ENCODE measurements around the gene ROM1.
"Not testable (repeated sequence)": the region's sequence is repeated elsewhere in the genome, so short reads cannot be mapped to it uniquely, and the experiment has no call there.

ROM1 gene

DNA sequence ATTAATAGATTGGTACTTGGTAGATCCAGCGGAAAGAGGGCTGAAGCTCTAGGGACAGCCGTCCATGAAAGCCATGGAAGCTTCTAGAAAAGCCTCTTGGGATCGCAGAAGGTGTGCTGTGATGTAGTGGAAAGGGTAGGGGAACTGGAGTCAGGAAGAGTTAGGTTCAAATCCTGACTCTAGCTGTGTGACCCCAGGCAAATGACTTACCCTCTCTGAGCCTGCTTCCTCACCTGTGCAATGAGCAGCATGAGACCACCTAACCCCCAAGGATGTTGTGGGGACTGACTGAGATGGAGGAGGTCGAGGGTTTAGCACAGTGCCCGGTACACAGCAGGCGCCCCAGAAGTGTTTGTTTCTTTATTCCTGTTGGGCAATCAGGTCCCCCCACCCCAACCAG is 2.7 kb upstream of the ROM1 start:
- no peak for DNase-seq

DNA sequence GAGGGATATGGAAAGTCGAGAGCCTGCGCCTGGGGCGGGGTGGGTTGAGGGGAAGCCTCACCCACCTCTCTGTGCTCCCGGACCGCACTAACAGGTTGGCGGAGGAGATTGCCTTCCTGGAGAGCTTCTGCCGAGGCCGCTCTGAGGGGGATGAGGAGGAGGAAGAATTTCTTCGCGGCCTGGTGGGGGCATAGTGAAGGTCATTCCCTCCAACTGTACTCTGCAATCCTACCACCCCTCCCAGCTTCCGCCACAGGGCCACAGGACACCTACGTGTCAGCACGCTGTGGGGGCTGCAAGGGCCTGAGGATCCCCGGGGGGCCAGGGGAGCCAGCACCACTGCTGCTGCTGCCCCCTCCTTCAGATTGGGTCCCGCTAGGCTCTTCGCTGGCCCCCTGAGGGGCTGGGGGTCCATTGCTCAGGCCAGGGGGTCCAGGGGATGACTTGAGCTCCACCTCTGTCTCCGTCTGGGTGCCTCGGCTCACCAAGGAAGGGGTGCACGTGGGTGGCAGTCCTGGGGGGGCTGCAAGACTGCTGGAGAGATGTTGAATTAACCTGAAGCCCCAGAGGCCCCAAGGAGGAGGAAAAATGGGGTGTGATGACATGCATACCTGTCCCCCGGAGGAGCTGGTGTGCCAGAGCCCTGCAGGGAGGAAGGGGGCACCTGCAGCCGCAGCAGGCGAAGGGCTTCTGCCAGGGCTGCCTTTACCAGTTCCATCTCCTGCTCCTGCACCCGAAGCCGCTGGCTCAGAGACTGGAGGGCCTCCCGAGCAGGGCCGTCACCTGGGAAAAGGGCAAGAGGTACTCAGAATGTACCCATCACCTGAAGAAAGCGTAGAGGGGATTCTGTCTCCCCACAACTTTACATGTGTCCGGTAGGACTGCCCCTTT is 2.0 kb upstream of the ROM1 start:
- peak in 1 of 14 donors; percentile 41 for DNase-seq

DNA sequence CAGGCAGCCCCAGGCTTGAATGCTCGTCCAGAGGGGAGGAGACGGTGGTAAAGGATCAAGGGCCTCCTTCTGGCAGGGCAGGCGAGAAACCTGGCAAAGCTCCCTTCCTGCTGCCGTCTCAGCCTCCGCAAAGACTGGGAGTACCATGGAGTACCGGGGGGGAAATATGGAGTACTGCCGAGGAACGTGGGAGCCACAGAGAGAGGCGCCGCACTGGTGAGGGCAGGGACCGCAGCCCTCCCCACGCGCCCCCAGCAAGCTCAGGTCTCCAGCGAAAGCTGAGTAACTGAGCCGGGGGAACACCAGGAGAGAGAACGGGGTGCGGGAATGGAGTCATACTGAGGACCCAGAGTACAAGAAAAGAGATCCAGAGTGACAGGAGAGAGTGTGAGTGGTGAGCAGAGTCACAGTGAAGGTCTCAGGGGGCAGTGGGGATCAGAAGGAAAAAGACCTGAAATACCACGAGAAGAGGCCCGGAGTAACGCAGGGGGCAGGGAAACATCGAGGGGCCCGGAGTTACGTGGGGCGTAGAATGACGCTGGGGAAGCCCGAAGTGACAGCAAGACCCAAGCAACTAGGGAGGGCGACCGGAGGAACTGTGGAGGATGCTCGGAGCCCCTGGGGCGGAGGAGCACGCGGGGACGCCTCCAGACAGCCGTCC is 1.2 kb upstream of the ROM1 start:
- DNase-seq = peak in 6 of 14 donors; percentile 35 to 59 (median 52)

DNA sequence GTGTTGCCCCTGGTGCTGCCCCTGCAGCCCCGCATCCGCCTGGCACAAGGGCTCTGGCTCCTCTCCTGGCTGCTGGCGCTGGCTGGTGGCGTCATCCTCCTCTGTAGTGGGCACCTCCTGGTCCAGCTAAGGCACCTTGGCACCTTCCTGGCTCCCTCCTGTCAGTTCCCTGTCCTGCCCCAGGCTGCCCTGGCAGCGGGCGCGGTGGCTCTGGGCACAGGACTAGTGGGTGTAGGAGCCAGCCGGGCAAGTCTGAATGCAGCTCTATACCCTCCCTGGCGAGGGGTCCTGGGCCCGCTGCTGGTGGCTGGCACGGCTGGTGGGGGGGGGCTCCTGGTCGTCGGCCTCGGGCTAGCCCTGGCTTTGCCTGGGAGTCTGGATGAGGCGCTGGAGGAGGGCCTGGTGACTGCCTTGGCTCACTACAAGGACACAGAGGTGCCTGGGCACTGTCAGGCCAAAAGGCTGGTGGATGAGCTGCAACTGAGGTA is 278 bp downstream of the ROM1 start:
- peak in 6 of 14 donors; percentile 40 to 78 (median 60) for DNase-seq

DNA sequence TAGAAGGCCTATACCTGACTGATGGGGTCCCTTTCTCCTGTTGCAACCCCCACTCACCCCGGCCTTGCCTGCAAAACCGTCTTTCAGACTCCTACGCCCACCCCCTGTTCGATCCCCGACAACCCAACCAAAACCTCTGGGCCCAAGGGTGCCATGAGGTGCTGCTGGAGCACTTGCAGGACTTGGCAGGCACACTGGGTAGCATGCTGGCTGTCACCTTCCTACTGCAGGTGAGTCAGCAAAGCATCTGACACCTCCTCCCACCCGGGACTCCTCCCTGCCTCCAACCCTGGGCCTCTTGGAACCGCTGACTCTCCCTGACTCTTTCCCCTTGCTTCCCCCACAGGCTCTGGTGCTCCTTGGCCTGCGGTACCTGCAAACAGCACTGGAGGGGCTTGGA is 1.2 kb downstream of the ROM1 start:
- no peak for DNase-seq

DNA sequence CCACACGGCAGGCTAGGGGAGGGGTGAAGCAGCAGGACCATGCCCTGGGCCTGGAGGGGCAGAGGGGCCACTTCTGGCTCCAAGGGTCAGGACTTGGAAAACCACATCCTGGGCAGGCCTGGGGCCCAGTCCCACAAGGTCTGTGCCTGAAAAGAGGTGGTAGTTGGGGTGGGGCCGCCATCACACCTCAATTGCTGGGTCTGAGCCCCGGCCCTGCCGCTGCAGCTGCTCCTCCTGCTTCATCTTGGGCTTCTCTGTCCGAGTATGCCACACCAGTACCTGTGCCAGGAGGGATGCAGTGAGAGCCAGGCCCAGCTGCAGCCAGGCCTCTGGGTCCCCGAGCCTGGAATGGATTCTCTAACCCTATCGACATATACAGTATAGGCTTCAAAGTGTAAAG is 2.5 kb downstream of the ROM1 start:
- DNase-seq = peak in 1 of 14 donors; percentile 36

DNA sequence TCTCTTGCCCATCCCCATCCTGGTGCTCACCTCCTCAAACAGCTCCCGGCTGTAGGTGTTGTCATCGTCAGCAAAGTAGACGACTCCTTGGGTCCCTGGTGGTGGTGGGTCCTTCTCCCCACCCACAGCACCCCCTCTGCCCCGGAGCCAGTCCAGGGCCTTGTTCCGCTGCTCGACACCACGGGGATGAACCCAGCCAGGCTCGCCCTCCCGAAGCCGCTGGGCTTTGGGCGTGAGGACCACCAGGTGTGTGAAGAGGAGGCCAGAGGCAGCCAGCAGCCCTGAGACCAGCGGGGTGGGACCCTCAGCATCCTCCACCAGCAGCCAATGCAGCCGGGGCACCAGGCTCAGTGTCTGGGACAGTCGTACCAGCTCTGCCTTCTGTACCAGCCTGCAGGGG is 3.9 kb downstream of the ROM1 start:
- DNase-seq = not testable (repeated sequence)

DNA sequence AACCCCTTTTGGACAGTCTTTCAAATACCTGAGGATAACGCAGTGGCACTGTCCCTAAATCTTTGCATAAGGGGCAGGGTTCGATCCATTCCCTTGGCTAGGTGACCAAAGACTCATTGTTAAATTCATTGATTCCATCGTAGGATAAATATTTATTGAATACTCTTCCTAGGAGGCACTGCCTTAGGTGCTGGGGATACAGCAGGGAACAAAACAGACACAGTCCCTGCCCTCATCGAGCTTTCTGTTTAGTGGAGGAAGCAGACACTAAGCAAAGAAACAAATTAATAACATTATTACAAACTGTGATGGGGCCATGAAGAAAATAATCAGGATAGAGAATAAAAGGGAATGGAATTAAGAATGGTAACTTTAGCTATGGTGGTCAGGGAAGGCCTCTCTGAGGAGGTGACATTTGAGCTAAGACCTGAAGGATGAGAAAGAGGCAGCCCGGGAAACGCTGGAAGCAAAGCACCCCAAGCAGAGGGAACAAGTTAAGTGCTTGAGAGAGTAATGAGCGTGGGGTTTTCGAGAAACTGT is 8.0 kb downstream of the ROM1 start:
- no peak for DNase-seq

DNA sequence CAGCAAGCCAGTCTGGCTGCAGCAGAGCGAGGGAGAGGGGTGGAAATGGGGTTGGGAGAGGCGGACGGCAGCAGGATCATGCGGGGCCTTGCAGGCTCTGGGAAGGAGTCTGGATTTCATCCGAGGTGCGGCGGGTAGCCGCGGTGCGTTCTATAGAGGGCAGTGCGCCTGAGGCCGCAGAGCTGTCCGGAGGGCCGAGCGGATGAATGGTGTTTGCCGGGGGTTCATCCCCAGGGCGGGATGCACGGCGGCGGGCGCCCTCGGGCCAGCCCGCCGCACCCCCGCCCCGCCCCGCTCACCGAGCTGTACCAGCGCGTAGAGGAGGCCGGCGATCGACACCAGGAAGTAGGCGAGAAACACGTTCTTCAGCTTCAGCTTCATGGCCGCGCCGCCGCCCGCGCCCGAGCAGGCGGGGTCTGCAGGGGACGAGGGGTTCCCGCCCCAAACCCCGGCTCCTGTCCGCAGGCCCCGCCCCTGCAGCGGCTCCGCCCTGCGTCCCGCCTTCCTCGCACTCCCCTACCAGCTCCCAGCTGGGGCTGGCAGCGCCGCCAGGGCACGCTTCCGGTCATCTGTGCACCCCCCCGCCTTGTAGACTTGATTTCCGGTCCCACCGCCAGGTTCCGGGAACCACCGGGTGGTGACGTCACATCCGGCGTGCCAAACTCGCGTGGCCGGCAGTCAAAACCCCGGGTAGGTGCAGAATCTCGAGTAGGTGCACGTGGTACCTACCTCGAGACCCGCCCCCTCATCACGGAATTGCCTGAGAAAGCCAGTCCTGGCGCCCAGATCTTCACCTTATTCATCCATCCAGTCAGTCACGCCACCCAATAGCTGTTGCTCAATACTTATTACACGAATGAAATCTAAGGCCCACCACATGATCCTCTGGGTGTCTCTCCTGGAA is 8.8 kb downstream of the ROM1 start, which contains the start of gene B3GAT3:
B3GAT3 (minus strand) TSS at position 420 of the 904 bp plus-strand sequence; CDS start at position 381, 39 bp downstream.
- DNase-seq = peak; percentile 84 to 99 (median 96)

DNA sequence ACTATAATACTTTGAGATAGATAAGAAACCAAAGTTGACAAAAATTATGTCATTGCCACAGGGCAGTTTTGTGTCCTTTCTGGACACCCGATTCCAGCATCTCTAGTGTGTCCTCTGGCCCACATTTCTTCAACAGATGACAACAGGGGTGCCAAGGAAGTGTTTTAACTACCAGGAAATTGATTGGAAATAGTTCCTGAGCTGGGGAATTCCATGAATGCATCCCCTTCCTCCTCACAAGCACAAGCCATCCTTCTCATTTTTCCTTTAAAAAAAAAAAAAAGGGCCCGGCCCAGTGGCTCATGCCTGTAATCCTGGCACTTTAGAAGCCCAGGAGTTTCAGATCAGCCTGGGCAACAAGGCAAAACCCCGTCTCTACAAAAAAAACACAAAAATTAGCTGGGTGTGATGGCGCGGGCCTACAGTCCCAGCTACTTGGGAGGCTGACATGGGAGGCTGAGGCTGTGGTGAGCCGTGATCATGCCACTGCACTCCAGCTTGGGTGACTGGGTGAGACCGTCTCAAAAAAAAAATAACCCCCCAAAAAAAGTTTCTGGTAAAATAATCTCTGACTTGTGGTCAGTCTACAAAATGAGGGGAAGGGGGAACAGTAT is 9.5 kb downstream of the ROM1 start:
- DNase-seq = no peak

DNA sequence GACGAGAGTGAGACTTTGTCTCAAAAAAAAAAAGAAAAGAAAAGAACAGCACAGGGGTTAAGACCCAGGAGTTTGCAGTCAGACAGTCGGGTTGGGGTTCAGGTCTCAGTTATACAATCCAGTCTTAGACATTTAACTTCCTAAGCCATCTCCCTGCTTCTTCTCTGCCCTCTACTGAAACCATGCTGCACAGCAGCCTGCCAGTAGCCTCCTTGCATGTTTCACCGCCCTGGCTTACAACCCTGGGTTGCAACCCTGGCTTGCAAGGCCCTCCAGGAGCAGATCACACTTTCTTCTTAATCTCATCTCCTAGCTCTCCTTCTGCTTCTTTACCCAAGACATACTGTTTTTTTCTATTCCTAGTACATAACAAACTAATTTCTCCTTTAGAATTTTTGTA is 14.7 kb downstream of the ROM1 start:
- no peak for DNase-seq

DNA sequence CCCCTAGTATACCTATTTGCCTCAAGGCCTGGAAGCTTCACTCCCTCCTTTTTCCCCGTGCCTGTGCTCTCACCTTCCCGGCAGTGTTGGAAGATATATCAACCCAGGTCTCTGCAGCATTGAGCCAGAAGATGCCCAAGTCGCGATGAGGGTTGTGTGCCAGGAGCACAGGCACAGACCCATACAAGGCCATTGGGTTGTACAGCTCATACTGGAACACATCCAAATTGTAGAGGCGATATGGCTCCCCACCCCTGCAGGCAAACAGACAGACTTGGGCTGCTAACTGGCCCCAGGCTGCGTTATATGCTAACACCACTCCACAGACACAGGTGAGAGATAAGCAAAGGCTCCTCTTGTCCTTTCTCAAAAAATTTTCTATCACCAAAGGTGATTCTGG is 19.4 kb downstream of the ROM1 start:
- no peak for DNase-seq

DNA sequence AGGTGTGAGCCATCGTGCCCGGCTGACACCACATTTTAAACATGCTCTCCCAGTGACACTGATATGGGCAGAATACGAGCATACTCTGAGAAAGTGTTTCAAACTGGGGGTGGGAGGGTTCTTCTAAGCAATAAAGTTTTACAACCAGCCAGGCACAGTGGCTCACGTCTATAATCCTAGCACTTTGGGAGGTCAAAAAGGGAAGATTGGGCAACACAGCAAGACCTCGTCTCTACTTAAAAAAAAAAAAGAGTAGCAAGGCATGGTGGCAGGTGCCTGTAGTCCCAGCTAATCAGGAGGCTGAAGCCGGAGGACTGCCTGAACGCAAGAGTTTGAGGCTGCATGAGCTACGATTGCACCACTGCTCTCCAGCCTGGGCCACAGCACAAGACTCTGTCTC is 31.2 kb downstream of the ROM1 start:
- no peak for DNase-seq

DNA sequence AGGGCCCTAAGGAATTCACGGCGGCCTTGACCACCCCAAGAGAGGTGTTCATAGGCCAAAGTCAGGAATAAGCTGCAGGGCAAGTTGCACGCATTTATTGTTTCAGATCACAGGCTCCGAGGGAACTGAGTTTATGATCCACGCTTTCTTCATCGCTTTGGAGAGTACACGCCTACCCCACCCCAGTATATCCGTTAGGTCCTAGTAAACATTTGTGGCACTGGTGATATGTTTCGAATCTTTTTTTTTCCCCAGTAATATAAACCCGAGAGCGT is 32.6 kb downstream of the ROM1 start:
- DNase-seq = no peak

DNA sequence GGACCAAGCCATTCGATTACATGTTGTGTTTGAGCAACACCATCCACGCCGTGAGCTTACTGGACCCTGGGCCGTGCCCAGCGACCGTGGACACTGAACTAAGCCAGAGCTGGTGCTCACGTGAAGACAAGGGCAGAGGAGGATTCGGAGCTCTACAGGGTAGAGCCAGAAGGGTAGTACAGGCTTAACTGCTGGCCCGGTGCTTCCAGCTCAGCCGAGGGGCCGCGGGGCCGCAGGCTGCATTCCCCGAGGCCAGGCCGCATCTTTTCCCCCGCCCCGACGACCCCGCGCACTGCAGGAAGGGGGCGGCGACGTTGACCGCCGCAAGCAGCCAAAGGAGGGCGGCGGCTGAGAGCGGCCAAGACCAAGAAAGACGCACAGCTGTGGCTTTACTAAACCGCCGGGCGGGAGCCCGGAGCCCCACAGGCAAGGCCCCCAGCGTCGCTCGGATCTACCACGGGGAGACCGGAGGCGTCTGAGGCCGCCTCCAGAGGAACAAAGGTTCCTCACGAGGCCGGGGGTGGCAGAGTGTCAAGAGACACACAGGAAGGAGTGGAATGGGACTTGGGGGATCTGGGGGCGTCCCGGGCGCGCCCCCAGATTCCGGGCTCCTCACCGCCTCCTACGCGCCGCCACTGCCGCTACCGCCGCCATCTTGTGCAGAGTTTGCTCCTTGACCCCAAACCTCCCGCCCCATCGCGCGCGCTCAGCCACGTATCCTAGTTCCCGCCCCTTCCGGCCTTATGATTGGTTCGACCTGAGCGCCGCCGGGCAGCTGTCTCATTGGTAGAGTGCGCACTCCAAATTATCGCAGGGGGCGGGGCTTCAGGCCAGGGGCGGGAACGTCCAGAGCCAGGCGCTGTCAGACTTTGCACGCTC is 33.1 kb downstream of the ROM1 start, which contains the start of gene GANAB:
GANAB (minus strand) TSS at position 668 of the 879 bp plus-strand sequence; CDS start at position 654, 14 bp downstream.
- DNase-seq = peak; percentile 84 to 97 (median 95)

DNA sequence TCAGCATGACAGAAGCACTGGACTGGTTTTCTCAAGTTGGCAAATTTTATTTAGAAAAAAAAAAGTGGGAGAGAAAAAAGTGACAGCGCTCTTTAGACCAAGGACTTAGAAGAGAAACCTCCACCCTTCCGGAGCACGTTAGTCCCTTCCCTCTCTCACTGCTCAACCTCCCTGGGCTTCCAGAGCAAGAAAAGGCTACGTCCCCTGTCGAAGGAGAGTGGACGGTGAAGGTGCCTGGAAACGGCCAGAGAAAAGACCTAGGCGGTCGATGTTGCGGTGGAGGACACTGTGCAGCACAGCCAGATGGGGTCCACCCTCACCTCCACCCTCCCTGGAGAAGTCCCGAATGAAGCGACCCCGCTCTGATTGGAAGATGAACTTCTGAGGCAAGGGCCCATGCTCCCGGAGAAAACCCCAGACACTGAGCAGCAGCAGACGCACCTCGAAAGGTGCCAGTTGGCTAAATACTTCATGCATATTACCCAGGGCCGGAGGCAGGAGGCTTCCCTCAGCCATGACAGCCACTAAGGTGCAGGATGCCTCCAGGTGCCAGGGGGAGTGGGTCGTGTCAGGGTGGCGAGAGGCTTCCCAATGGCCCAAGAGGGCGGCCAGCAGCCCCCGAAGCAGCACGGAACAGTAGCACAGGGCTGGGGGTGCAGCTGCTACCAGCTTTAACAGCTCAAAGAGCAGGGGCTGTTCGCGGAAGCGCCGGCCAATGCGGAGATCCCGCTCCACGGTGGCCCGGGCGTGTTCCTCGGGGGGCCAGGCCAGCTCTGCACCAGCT is 34.0 kb downstream of the ROM1 start:
- DNase-seq = no peak

DNA sequence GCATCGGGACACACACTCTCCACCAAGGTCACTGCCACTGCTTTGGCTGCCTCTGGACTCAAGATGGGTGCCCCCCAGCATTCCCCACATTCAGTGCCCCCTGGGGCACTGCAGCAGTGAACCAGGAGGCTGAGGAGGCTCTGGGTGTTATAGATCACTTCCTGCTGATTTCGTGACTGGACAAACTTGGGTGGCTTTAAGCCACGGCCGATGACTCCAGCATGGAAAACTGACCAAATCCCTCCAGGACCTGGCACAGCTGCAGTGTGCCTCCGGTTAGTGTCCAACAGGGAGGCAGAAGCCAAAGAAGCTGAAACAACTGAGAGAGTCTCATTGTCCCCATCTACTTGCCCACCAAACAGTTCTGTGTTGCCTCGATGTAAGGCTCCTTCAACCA is 34.5 kb downstream of the ROM1 start:
- no peak for DNase-seq

DNA sequence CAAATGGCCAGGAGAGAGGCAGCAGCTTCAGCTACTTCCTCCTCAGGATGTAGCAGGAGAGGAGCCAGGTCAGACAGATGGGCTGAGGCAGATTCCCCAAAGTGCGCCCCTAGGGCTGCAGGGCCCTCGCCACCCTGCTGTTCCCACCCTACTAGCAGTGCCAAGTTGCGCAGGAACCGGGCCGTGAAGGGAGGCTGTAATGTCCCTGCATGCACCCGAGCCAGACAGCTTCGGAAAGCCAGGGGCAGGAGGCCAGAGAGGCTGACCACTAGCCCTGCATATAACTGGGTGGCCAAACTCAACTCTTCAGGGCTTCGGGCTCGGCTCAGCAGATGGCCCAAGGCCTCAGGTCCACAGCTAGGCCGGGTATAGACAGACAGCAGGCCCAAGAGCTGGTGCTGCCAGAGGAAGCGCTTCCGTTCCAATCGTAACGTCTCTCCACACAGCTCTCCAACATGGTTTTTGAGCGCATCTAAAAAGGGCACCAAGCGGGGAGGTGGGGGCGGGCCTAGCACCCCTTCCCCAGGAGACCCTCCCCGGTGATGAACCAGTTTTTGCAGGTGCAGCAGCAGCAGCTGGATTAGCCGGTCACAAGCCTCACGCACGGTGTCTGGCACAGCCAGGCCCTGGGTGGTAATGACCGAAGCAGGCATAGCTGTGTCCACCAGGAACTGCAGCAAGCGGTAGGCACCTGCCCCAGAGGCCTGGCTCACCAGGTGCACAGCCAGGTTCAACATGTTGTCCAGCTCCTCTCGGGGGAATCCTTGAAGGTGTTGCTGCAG is 35.3 kb downstream of the ROM1 start:
- no peak for DNase-seq

DNA sequence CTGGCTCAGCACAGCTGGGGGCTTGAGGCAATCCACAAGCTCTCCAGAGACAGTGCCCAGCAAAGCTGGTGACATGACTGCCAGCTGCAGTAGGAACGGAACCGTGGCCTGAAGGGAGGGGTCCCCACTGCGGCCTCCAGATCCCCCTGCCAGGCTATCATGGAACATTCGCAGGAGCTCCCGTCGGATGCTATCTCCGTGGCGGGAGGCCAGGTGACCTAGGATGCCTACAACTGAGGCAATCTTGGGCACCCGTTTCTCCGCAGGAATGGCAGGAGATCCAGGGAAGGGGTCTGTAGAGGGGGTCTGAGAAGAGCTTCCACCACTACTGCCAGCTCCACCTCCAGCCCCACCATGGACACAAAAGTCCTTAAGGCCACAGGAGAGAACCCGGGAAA is 35.9 kb downstream of the ROM1 start:
- DNase-seq = no peak

Measured in C1 segment of cervical spinal cord (tissue), 14 donors.